ENCODE data around the gene UCKL1.

DNA sequence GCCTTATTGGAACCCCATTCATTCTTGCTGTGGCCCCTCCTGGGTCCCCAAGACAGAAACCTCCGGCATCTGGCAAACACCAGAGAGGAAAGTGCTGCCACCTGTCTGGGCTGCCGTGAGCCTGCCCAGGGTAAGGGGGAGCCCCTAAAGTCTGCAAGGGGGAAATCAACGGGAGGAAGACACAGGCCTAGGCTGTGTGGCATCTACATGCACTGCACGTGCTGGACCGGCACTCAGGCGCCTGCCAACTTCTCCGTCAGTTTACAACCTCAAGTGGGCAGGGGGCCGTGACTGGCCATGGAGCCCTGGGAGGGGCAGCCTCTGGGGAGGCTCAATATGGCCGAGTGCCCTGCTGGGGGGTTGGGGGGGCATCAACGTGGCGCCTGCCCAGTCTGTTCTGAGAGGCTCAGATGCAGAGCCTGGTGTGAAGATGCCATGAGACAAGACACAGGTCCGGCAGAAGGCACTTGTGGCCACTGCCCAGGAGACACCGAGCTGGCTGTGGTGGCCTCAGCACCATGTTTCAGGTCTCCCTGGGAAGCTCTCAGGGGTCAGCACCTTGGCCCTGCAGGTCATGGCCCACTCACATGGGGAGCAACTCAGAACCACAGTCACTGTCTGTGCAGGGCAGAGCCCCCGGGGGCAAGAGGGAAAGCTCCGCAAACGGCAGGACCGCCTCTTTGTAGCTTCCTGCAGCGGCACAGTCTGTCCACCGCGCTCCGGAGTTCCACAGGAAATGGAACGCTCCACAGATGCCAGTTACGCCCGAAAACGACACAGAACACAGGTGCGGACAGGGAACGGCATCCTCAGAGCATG, 8.4 kb downstream of the UCKL1 start:
- TF ChIP-seq POLR2A (IDR thresholded peaks at IDR 0.05): no peak
- TF ChIP-seq, protein P1, sequence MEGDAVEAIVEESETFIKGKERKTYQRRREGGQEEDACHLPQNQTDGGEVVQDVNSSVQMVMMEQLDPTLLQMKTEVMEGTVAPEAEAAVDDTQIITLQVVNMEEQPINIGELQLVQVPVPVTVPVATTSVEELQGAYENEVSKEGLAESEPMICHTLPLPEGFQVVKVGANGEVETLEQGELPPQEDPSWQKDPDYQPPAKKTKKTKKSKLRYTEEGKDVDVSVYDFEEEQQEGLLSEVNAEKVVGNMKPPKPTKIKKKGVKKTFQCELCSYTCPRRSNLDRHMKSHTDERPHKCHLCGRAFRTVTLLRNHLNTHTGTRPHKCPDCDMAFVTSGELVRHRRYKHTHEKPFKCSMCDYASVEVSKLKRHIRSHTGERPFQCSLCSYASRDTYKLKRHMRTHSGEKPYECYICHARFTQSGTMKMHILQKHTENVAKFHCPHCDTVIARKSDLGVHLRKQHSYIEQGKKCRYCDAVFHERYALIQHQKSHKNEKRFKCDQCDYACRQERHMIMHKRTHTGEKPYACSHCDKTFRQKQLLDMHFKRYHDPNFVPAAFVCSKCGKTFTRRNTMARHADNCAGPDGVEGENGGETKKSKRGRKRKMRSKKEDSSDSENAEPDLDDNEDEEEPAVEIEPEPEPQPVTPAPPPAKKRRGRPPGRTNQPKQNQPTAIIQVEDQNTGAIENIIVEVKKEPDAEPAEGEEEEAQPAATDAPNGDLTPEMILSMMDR (IDR thresholded peaks at IDR 0.05): no peak
- no peak for TF ChIP-seq EP300 (IDR thresholded peaks at IDR 0.05)
- peak; percentile 24 to 43 for TF ChIP-seq POLR2AphosphoS5 (IDR thresholded peaks at IDR 0.05)
